DOHH2 (cell line): Measurements from ENCODE around the gene TGFBR3L.

Experiments used
- CTCF ChIP-seq: fragments of 200-600 bp; sonication (generic); IDR thresholded peaks from one replicate; pipeline ENCODE4 v1.5.1; 2014; ENCODE audit warnings: antibody characterized with exemption, mild to moderate bottlenecking, low read depth, low read length; ENCODE audit not compliant: poor library complexity, severe bottlenecking
- EZH2phosphoT487 ChIP-seq: fragments of 200-600 bp; sonication (generic); IDR thresholded peaks from 2 replicates; pipeline ENCODE4 v1.6.1; 2017; ENCODE audit warnings: borderline replicate concordance, mild to moderate bottlenecking, antibody characterized with exemption, low read length, moderate library complexity, mixed read lengths

- TF ChIP-seq CTCF (no peak), EZH2phosphoT487 (no peak)
Observed at GRCh38 chr19:7908742-7909461, 5.7 kb upstream of the TGFBR3L start.
